ENCODE results near the gene NCR3LG1.
A peak's percentile ranks its signal among the peaks of the same experiment; 100 is the strongest.

NCR3LG1 gene

GRCh38 chr11:17382046-17382728 is 30.6 kb downstream of the NCR3LG1 start:
- H3K4me3 ChIP-seq (ENCODE audit: low read length) = no peak overlapping the region
- no peak for TF ChIP-seq ZNF274 (IDR thresholded peaks at IDR 0.05; ENCODE audit: low read depth, low read length)

- TF ChIP-seq ZNF274 (IDR thresholded peaks at IDR 0.05; ENCODE audit: low read depth, low read length) = no peak
- no peak overlapping the region for H3K4me3 ChIP-seq (ENCODE audit: low read length)
Measured at GRCh38 chr11:17383461-17383860, 31.9 kb downstream of the NCR3LG1 start.

- no peak for TF ChIP-seq ZNF274 (IDR thresholded peaks at IDR 0.05; ENCODE audit: low read depth, low read length)
- no peak overlapping the region for H3K4me3 ChIP-seq (ENCODE audit: low read length)
Measured at GRCh38 chr11:17384002-17384511, 32.5 kb downstream of the NCR3LG1 start.

- TF ChIP-seq ZNF274 (IDR thresholded peaks at IDR 0.05; ENCODE audit: low read depth, low read length) = no peak
- H3K4me3 ChIP-seq (ENCODE audit: low read length) = no peak overlapping the region
Measured at GRCh38 chr11:17385492-17385891, 33.9 kb downstream of the NCR3LG1 start.

GRCh38 chr11:17385926-17386325 is 34.3 kb downstream of the NCR3LG1 start:
- no peak for TF ChIP-seq ZNF274 (IDR thresholded peaks at IDR 0.05; ENCODE audit: low read depth, low read length)
- H3K4me3 ChIP-seq (ENCODE audit: low read length) = no peak overlapping the region

GRCh38 chr11:17386331-17387084 is 34.9 kb downstream of the NCR3LG1 start:
- no peak for TF ChIP-seq ZNF274 (IDR thresholded peaks at IDR 0.05; ENCODE audit: low read depth, low read length)
- no peak overlapping the region for H3K4me3 ChIP-seq (ENCODE audit: low read length)

GRCh38 chr11:17387254-17387653 is 35.7 kb downstream of the NCR3LG1 start:
- TF ChIP-seq ZNF274 (IDR thresholded peaks at IDR 0.05; ENCODE audit: low read depth, low read length) = no peak
- H3K4me3 ChIP-seq (ENCODE audit: low read length) = no peak overlapping the region

GRCh38 chr11:17387811-17388210 is 36.2 kb downstream of the NCR3LG1 start:
- no peak overlapping the region for H3K4me3 ChIP-seq (ENCODE audit: low read length)
- TF ChIP-seq ZNF274 (IDR thresholded peaks at IDR 0.05; ENCODE audit: low read depth, low read length) = no peak

- no peak for TF ChIP-seq ZNF274 (IDR thresholded peaks at IDR 0.05; ENCODE audit: low read depth, low read length)
- peak within 1 kb of the TSS; percentile 39; the same call in 1 of the 2 replicates for H3K4me3 ChIP-seq (ENCODE audit: low read length)
Measured at GRCh38 chr11:17388609-17389210, 37.1 kb downstream of the NCR3LG1 start, which contains the start of gene KCNJ11. Gene KCNJ11 (minus strand): TSS chr11:17388659. CDS start chr11:17388091, 568 bp downstream.

GRCh38 chr11:17389211-17389956 is 37.8 kb downstream of the NCR3LG1 start:
- H3K4me3 ChIP-seq (ENCODE audit: low read length) = peak overlapping the region; percentile 39; the same call in 1 of the 2 replicates
- no peak for TF ChIP-seq ZNF274 (IDR thresholded peaks at IDR 0.05; ENCODE audit: low read depth, low read length)

GRCh38 chr11:17389957-17390649 is 38.5 kb downstream of the NCR3LG1 start:
- H3K4me3 ChIP-seq (ENCODE audit: low read length) = no peak overlapping the region
- TF ChIP-seq ZNF274 (IDR thresholded peaks at IDR 0.05; ENCODE audit: low read depth, low read length) = no peak

GRCh38 chr11:17391493-17392355 is 40.1 kb downstream of the NCR3LG1 start:
- no peak overlapping the region for H3K4me3 ChIP-seq (ENCODE audit: low read length)
- no peak for TF ChIP-seq ZNF274 (IDR thresholded peaks at IDR 0.05; ENCODE audit: low read depth, low read length)
